HG03520 (cell line): ENCODE data around the gene LECT2.

Source experiments
- ATAC-seq: cut with Tn5 transposase; IDR thresholded peaks from one replicate; pipeline ENCODE4 v1.9.1; 2021; ENCODE audit warnings: mild to moderate bottlenecking, moderate library complexity; ENCODE audit not compliant: unreplicated experiment

Gene LECT2

GRCh38 chr5:135942202-135942771, 12.5 kb downstream of the LECT2 start:
- no peak for ATAC-seq

- ATAC-seq: no peak
Observed at GRCh38 chr5:135941711-135942110, 13.1 kb downstream of the LECT2 start.

- ATAC-seq: no peak
Observed at GRCh38 chr5:135937245-135937911, 17.4 kb downstream of the LECT2 start.

- ATAC-seq: no peak
Observed at GRCh38 chr5:135934939-135935338, 19.8 kb downstream of the LECT2 start.

- ATAC-seq: no peak
Observed at GRCh38 chr5:135930949-135931295, 23.9 kb downstream of the LECT2 start.

- ATAC-seq: no peak
Observed at GRCh38 chr5:135930029-135930948, 24.5 kb downstream of the LECT2 start.

GRCh38 chr5:135921388-135921787, 33.4 kb downstream of the LECT2 start:
- no peak for ATAC-seq

- ATAC-seq: no peak
Observed at GRCh38 chr5:135920199-135920598, 34.6 kb downstream of the LECT2 start.

GRCh38 chr5:135916638-135917263, 38.0 kb downstream of the LECT2 start:
- ATAC-seq: no peak

- no peak for ATAC-seq
Observed at GRCh38 chr5:135915466-135916001, 39.2 kb downstream of the LECT2 start.

- ATAC-seq: no peak
Observed at GRCh38 chr5:135913713-135914626, 40.8 kb downstream of the LECT2 start.

GRCh38 chr5:135905144-135905543, 49.6 kb downstream of the LECT2 start:
- no peak for ATAC-seq

GRCh38 chr5:135901633-135902032, 53.1 kb downstream of the LECT2 start:
- no peak for ATAC-seq

- no peak for ATAC-seq
Observed at GRCh38 chr5:135900276-135900675, 54.5 kb downstream of the LECT2 start.

- ATAC-seq: no peak
Observed at GRCh38 chr5:135898651-135899050, 56.1 kb downstream of the LECT2 start.
